OCI-LY7 (cell line): Measurements from ENCODE around the gene KLHL22.

Experiments used
- EZH2phosphoT487 ChIP-seq: fragments of 200-600 bp; sonication (generic); IDR thresholded peaks from 2 replicates; pipeline ENCODE4 v1.6.1; 2018; ENCODE audit warnings: low read depth, borderline replicate concordance, mild to moderate bottlenecking, mixed run types, antibody characterized with exemption, low read length, moderate library complexity, mixed read lengths
- TF ChIP-seq, protein P1 (sequence below): fragments of 200-600 bp; sonication (generic); conservative IDR thresholded peaks from 2 replicates; pipeline ENCODE4 v1.5.1; 2014; ENCODE audit warnings: mild to moderate bottlenecking, antibody characterized with exemption, low read length, moderate library complexity, mixed read lengths

DNA sequence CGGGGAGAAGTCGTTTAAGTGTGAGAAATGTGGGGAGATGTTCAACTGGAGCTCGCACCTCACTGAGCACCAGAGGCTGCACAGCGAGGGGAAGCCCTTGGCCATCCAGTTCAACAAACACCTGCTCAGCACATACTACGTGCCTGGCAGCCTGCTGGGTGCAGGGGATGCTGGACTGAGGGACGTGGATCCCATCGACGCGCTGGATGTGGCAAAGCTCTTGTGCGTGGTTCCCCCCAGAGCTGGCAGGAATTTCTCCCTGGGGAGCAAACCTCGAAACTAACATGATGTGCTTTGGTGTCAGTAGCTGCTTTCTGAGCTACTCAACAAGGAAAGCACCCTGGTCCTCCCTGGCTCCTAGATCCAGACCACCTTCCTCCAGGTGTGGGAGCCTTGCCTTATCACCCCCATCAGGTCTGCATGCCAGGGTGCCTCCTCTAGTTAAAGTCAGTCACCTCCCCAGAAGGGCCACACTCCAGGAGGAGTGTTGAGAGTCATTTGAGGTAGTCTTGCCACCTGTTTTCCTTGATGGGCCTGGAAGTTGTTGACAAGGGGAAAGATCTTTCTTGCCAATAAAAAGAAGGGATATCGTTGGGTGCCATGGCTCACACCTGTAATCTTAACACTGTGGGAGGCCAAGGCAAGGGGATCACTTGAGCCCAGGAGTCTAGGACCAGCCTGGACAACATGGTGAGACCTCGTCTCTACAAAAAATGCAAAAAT lies 88.7 kb downstream of the KLHL22 start:
- TF ChIP-seq, protein P1, sequence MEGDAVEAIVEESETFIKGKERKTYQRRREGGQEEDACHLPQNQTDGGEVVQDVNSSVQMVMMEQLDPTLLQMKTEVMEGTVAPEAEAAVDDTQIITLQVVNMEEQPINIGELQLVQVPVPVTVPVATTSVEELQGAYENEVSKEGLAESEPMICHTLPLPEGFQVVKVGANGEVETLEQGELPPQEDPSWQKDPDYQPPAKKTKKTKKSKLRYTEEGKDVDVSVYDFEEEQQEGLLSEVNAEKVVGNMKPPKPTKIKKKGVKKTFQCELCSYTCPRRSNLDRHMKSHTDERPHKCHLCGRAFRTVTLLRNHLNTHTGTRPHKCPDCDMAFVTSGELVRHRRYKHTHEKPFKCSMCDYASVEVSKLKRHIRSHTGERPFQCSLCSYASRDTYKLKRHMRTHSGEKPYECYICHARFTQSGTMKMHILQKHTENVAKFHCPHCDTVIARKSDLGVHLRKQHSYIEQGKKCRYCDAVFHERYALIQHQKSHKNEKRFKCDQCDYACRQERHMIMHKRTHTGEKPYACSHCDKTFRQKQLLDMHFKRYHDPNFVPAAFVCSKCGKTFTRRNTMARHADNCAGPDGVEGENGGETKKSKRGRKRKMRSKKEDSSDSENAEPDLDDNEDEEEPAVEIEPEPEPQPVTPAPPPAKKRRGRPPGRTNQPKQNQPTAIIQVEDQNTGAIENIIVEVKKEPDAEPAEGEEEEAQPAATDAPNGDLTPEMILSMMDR = no peak
- TF ChIP-seq EZH2phosphoT487 = no peak
